Measurements from ENCODE around the gene DPP3. TPM values are rescaled to one million over a fixed set of nuclear protein-coding genes. Genes with fewer than 3 reads are reported as not detected.

The DPP3 gene
- total and polyA plus RNA-seq, 2 of the 4 experiments (the other 2 are of a cell fraction): 51.8 to 66.3 TPM

- TF ChIP-seq RFX5 (IDR thresholded peaks at IDR 0.05; ENCODE audit: low read depth, low read length) (no peak), BHLHE40 (IDR thresholded peaks at IDR 0.05; ENCODE audit: low read depth, low read length) (no peak)
These were observed 68.8 kb downstream of the DPP3 start (continued) for GRCh38 chr11:66548774-66549630.

DNA sequence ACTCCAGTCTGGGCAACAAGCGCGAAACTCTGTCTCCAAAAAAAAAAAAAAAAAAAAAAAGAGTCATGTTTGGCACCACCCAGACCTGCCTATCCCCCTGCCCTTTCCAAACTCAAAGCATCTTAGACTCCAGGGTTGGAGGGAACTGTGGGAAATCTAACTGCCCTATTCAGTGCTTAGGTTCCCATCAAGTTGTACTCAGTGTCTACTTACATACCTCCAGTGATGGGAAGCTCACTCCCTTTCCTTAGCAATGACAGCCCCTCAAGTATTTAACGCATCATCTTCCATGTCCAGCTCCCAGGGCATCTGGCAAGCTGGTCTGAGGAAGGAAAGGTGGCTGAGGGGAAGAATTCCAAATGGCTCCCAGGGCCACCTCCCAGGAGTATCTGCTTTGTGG is 69.5 kb downstream of the DPP3 start:
- Histone ChIP-seq H4K8ac (ENCODE audit: low read depth in 2 of 2, low read length in 2 of 2) (no peak overlapping the region), H3K36me3 (ENCODE audit: control insufficient read depth, insufficient read depth, low read length) (no peaks in the 10 kb centered on the region), H3K9ac (ENCODE audit: low read depth, low read length) (no peak overlapping the region), H3K79me1 (ENCODE audit: low read depth in 1 of 2, low read length in 2 of 2) (peaks cover 0 to 7% of the 10 kb centered on the region in 2 experiments; a peak in 2 of 4 replicates), H3K4me2 (ENCODE audit: low read depth, low read length) (no peak overlapping the region), H2BK20ac (ENCODE audit: low read depth, low read length) (no peak overlapping the region), H3K14ac (replicated peaks; ENCODE audit: low read depth, low read length) (no peak overlapping the region), H4K20me1 (ENCODE audit: insufficient read depth, low read length) (no peaks in the 10 kb centered on the region), H3K9me3 (ENCODE audit: control insufficient read depth, insufficient read depth, low read length) (no peaks in the 10 kb centered on the region), H2AK9ac (replicated peaks; ENCODE audit: low read depth, low read length, poor library complexity) (no peak overlapping the region), H3K27me3 (ENCODE audit: control insufficient read depth, insufficient read depth, low read length) (peaks cover 31% of the 10 kb centered on the region), H3K4me3 (ENCODE audit: insufficient read depth, low read depth, low read length) (no peak overlapping the region), H3K9me1 (ENCODE audit: insufficient read depth, low read length) (no peaks in the 10 kb centered on the region), H3K23ac (ENCODE audit: low read depth, low read length) (no peak overlapping the region), H3K27ac (ENCODE audit: insufficient read depth, low read length) (no peak overlapping the region), H2BK5ac (ENCODE audit: low read depth, low read length, poor library complexity, severe bottlenecking) (no peak overlapping the region), H2BK15ac (ENCODE audit: low read depth, low read length) (no peak overlapping the region), H3K56ac (ENCODE audit: extremely low read depth, insufficient read depth, low read length) (no peak overlapping the region), H3K18ac (ENCODE audit: low read depth, low read length) (no peak overlapping the region), H2AK5ac (ENCODE audit: low read depth, low read length) (no peak overlapping the region), H2BK120ac (ENCODE audit: low read depth, low read length) (no peak overlapping the region), H3K4me1 (ENCODE audit: control insufficient read depth, insufficient read depth, low read length) (no peaks in the 10 kb centered on the region; the same call in 1 of the 2 replicates), H3K4ac (ENCODE audit: low read depth, low read length) (no peak overlapping the region), H2AFZ (replicated peaks; ENCODE audit: low read length, poor library complexity) (no peak overlapping the region), H4K5ac (ENCODE audit: low read depth, low read length) (no peak overlapping the region), H4K91ac (ENCODE audit: insufficient read depth, low read depth, low read length) (no peak overlapping the region)
- BruUV-seq (replicated peaks): no TSS peak
- ChIA-PET POLR2A (ENCODE audit: unreplicated experiment) (interaction anchor here (0.7 kb wide), 1 partner anchor 224 kb away, joined by 9 read pairs; no protein-coding TSS in a partner anchor), CTCF (no interaction called here)
- intact Hi-C loops (cut with micrococcal nuclease) (no loop called here), in situ Hi-C loops (cut with MboI; ENCODE audit: low sequenced_read_pairs) (no loop called here), dilution Hi-C loops (cut with HindIII; ENCODE audit: low sequenced_read_pairs, unreplicated experiment) (no loop called here)
- TF ChIP-seq CEBPB (IDR thresholded peaks at IDR 0.05; ENCODE audit: low read depth, low read length) (no peak), RAD21 (IDR thresholded peaks at IDR 0.05; ENCODE audit: low read length) (no peak), FOS (IDR thresholded peaks at IDR 0.05; ENCODE audit: low read depth, low read length) (no peak)
- DNase-seq (no peak), ATAC-seq (ENCODE audit: low read depth) (no peak)
- WGBS, 2 experiments (ENCODE audit: extremely low coverage in 2 of 2, insufficient read length in 1 of 2): no CpG with 5 or more reads among the region's 3 CpGs

All from IMR-90 (cell line).